MCF 10A (cell line): ENCODE measurements around the gene PRSS12. TPM values are rescaled to one million over a fixed set of nuclear protein-coding genes. Genes with fewer than 3 reads are reported as not detected.

Experiments
- BruUV-seq: library from RNA; stranded (reverse); fragments of 400-500 nt; replicated peaks from 2 replicates; lab custom pipeline; 2021; lab: Mats Ljungman, UMichigan
- CTCF ChIA-PET: fragments of 300-600 bp; sonication (Branson Sonifier 250); formaldehyde crosslinking; extraction: SDS; loops from one replicate; lab custom pipeline; 2021; ENCODE audit warnings: antibody characterized with exemption, inconsistent platforms; lab: Yijun Ruan, JAX
- POLR2A ChIA-PET: fragments of 300-600, 350-650 bp; sonication (Branson Sonifier 250); formaldehyde crosslinking; extraction: SDS; loops from one replicate; lab custom pipeline; 2020; ENCODE audit warnings: antibody characterized with exemption, inconsistent platforms; lab: Yijun Ruan, JAX
- DNase-seq: peaks from one replicate; pipeline ENCODE4 v3.0.0-alpha.2; 2018; ENCODE audit not compliant: unreplicated experiment
- H3K27ac Mint-ChIP-seq: one replicate; pipeline ENCODE4 v1.8.0; 2022; ENCODE audit warnings: mild to moderate bottlenecking, low read depth, mixed read lengths; ENCODE audit not compliant: unreplicated experiment
- H3K27me3 Mint-ChIP-seq: one replicate; pipeline ENCODE4 v1.8.0; 2022; ENCODE audit warnings: mixed read lengths; ENCODE audit not compliant: insufficient read depth, unreplicated experiment
- H3K36me3 Mint-ChIP-seq: one replicate; pipeline ENCODE4 v1.8.0; 2022; ENCODE audit warnings: mild to moderate bottlenecking, moderate library complexity, mixed read lengths; ENCODE audit not compliant: insufficient read depth, unreplicated experiment
- H3K4me1 Mint-ChIP-seq: one replicate; pipeline ENCODE4 v1.8.0; 2022; ENCODE audit warnings: mixed read lengths; ENCODE audit not compliant: insufficient read depth, unreplicated experiment
- H3K4me3 Mint-ChIP-seq: one replicate; pipeline ENCODE4 v1.8.0; 2022; ENCODE audit warnings: mild to moderate bottlenecking, moderate library complexity, mixed read lengths; ENCODE audit not compliant: unreplicated experiment
- H3K9me3 Mint-ChIP-seq: one replicate; pipeline ENCODE4 v1.8.0; 2022; ENCODE audit warnings: mixed read lengths; ENCODE audit not compliant: unreplicated experiment
- intact Hi-C: fragments of 100-400 bp; cut with micrococcal nuclease; formaldehyde crosslinking; loops from 2 replicates; pipeline ENCODE4 v1.14.1; 2022
- total RNA-seq: library from RNA; stranded (reverse); gene quantifications from 2 replicates; pipeline ENCODE4 v1.2.3, GENCODE V29; 2022
- TF ChIP-seq, protein P1 (sequence below): fragments of 200-600 bp; IDR thresholded peaks from one replicate; pipeline ENCODE4 v1.8.0; 2022; ENCODE audit warnings: antibody characterized with exemption, mild to moderate bottlenecking; ENCODE audit not compliant: unreplicated experiment

Gene PRSS12
- total RNA-seq, 1 experiment from 2014 or later: 10.7 TPM

DNA sequence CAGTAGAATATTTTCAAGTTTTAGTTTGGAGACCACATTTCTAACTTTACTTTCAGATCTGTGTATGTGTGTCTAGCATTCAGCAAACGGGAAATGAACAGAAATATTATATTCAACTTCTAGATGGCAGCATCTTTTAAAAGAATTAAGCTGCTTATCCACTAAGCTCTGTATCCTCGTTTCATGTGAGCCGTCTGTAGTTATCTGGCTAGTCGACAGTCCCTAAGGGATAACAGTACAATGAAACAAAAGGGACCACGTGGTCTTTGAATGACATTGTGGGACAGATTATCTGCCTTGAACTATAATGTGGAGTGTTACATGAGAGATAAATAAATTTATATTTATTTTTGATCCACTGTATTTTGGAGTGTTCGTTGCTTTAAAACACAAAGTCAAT, 35.8 kb upstream of the PRSS12 start:
- H3K9me3 Mint-ChIP-seq: peaks cover 21% of the 10 kb centered on the region
- H3K27ac Mint-ChIP-seq: no peak overlapping the region
- ChIA-PET CTCF (interaction anchor here (1.3 kb wide), 1 partner anchor 9 kb away, joined by 4 read pairs; no protein-coding TSS in a partner anchor), POLR2A (no interaction called here)
- no peaks in the 10 kb centered on the region for H3K27me3 Mint-ChIP-seq
- no peak overlapping the region for H3K4me3 Mint-ChIP-seq
- no peak for DNase-seq
- H3K4me1 Mint-ChIP-seq: no peaks in the 10 kb centered on the region
- no peaks in the 10 kb centered on the region for H3K36me3 Mint-ChIP-seq
- intact Hi-C loops: no loop called here
- TF ChIP-seq, protein P1, sequence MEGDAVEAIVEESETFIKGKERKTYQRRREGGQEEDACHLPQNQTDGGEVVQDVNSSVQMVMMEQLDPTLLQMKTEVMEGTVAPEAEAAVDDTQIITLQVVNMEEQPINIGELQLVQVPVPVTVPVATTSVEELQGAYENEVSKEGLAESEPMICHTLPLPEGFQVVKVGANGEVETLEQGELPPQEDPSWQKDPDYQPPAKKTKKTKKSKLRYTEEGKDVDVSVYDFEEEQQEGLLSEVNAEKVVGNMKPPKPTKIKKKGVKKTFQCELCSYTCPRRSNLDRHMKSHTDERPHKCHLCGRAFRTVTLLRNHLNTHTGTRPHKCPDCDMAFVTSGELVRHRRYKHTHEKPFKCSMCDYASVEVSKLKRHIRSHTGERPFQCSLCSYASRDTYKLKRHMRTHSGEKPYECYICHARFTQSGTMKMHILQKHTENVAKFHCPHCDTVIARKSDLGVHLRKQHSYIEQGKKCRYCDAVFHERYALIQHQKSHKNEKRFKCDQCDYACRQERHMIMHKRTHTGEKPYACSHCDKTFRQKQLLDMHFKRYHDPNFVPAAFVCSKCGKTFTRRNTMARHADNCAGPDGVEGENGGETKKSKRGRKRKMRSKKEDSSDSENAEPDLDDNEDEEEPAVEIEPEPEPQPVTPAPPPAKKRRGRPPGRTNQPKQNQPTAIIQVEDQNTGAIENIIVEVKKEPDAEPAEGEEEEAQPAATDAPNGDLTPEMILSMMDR: no peak
- BruUV-seq: no TSS peak

DNA sequence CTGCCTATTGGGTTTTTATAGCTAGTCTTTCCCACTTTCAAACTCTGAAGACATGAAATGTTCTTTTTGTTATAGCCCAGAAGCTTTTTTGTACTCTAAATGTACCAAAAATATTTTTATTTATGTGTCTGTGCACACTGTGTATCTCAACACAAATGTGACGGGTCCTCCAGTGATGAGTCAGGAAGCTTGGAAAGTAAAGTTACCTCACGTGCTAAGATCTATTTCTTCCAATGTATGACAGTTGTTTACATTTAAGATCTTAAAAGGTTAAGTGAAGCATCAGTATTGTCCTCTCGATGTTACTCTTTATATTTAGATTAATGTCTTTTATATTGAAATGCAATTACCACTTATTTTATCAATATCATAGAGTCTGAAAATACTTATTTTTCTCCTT, 29.1 kb upstream of the PRSS12 start:
- peaks cover 14% of the 10 kb centered on the region for H3K9me3 Mint-ChIP-seq

DNA sequence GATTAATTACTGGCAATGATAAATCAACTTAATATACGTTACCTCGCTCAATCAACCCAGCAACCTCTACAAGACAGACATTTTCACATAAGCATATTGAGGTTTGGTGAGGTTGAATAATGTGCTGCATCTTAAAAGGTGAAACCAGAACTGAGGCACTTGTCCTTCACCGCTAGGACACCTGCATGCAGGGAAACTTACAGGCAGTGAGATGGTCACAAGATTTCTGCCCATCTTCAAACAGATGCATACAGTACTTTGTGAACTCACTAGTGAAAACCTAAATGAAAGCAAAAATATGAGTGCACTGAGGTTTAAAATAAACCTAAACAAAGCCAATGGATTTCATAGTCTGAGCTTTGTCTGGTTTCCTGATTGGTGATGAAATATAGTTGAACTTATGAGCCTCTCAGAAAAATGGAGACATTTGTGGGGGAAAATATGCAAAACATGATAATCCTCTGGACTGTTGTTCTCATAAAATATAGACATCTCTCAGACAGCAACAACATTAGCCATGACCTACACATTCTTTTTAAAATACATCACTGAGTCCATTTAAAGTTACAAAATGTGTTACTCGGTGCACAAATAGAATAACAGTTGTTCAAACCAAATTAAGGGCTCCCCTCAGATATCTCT, 20.9 kb upstream of the PRSS12 start:
- no peaks in the 10 kb centered on the region for H3K36me3 Mint-ChIP-seq
- H3K27ac Mint-ChIP-seq: no peak overlapping the region
- no peaks in the 10 kb centered on the region for H3K9me3 Mint-ChIP-seq
- intact Hi-C loops: no loop called here
- no peak overlapping the region for H3K4me3 Mint-ChIP-seq
- ChIA-PET POLR2A (no interaction called here), CTCF (interaction anchor here (1.4 kb wide), 1 partner anchor 21 kb away, joined by 3 read pairs; the partner anchor contains the start of gene PRSS12)
- H3K4me1 Mint-ChIP-seq: no peaks in the 10 kb centered on the region
- BruUV-seq: no TSS peak
- no peak for DNase-seq
- no peaks in the 10 kb centered on the region for H3K27me3 Mint-ChIP-seq
- TF ChIP-seq, protein P1: no peak

More for the DNA sequence above, 29.1 kb upstream of the PRSS12 start:
- ChIA-PET POLR2A (interaction anchor here (1.2 to 1.4 kb wide), 2 partner anchors 12 to 15 kb away, joined by 4 read pairs; no protein-coding TSS in a partner anchor), CTCF (interaction anchor here (0.5 kb wide), 1 partner anchor 74 kb away, joined by 3 read pairs; no protein-coding TSS in a partner anchor)
- Mint-ChIP-seq H3K27ac (no peak overlapping the region), H3K4me1 (no peaks in the 10 kb centered on the region), H3K36me3 (no peaks in the 10 kb centered on the region), H3K27me3 (no peaks in the 10 kb centered on the region), H3K4me3 (no peak overlapping the region)
- BruUV-seq: no TSS peak
- no peak for DNase-seq
- intact Hi-C loops: no loop called here
- TF ChIP-seq, protein P1: no peak

DNA sequence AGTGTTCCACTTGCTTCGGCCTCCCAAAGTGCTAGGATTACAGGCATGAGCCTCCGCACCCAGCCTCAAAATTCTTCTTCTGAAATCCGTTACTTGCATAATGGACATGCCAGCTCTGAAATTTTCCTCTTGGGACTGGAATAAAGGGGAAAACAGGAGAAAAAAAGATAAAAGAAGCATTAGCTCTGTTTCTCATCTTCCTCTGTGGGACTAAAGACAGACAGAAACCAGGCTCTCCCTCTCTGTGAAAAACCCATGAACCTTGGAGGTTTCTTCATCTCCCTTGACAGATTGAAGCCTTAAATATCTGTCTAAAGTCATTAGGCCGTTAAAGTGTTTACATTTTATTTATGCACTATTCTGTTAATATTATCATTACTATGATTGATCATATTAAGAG, 19.4 kb upstream of the PRSS12 start:
- Mint-ChIP-seq H3K4me1 (no peaks in the 10 kb centered on the region), H3K27ac (no peak overlapping the region), H3K27me3 (no peaks in the 10 kb centered on the region), H3K36me3 (no peaks in the 10 kb centered on the region), H3K4me3 (no peak overlapping the region), H3K9me3 (no peaks in the 10 kb centered on the region)
- ChIA-PET CTCF (interaction anchor here (1.4 kb wide), 2 partner anchors 19 to 20 kb away, joined by 3 read pairs; partner anchors contain the start of gene PRSS12), POLR2A (no interaction called here)
- BruUV-seq: no TSS peak
- DNase-seq: no peak
- TF ChIP-seq, protein P1: no peak
- intact Hi-C loops: no loop called here
